Ovary (tissue), 9 donors: ENCODE results near the gene ZNF609. TPM values are rescaled to one million over a fixed set of nuclear protein-coding genes. Genes with fewer than 3 reads are reported as not detected.

Experiments
- DNase-seq, 5 donors: peaks; one replicate each; pipeline ENCODE4 v3.0.0-alpha.2; 2019 to 2020
- H3K27ac ChIP-seq, 2 donors: fragments of 200-600 bp; one replicate each; pipeline versions ENCODE4 v1.5.1 to v1.8.0; 2019 to 2022
- H3K27me3 ChIP-seq: fragments of 200-600 bp; one replicate; pipeline ENCODE4 v1.8.0; 2022
- H3K36me3 ChIP-seq: fragments of 200-600 bp; sonication (generic); one replicate; pipeline ENCODE4 v1.5.1; 2019
- H3K4me1 ChIP-seq: one replicate; pipeline ENCODE4 v1.8.1; 2013; ENCODE audit warnings: mild to moderate bottlenecking, moderate library complexity; ENCODE audit not compliant: insufficient read depth
- H3K4me3 ChIP-seq: fragments of 200-600 bp; sonication (generic); one replicate; pipeline ENCODE4 v1.5.1; 2017
- H3K9me3 ChIP-seq, 2 donors: fragments of 200-600 bp in 1 of 2; sonication (generic) in 1 of 2; one replicate each; pipeline versions ENCODE4 v1.5.1 to v1.8.1; 2013 to 2019; ENCODE audit warnings: mild to moderate bottlenecking in 1 of 2, moderate library complexity in 1 of 2
- CTCF ChIP-seq, 3 donors: fragments of 450-650 bp in 2 of 3; fragments of 200-600 bp in 1 of 3; IDR thresholded peaks; one replicate each; pipeline versions ENCODE4 v1.5.1 to v1.8.0; 2016 to 2022; ENCODE audit warnings: antibody characterized with exemption in 3 of 3, mild to moderate bottlenecking in 1 of 3
- EP300 ChIP-seq: sonication (generic); formaldehyde crosslinking; IDR thresholded peaks from one replicate; pipeline ENCODE4 v1.6.1; 2017; ENCODE audit warnings: antibody characterized with exemption
- POLR2A ChIP-seq: fragments of 450-650 bp; IDR thresholded peaks from one replicate; pipeline ENCODE4 v1.6.1; 2017; ENCODE audit warnings: antibody characterized with exemption, mild to moderate bottlenecking, moderate library complexity
- WGBS, 3 donors: extraction: QIAGEN DNeasy Blood & Tissue Kit in 1 of 3; methylation state at CpG; one replicate each; pipeline versions ENCODE4 v1.1.5 to v1.1.7; 2013 to 2017; 5-methylcytosine and 5-hydroxymethylcytosine counted together
- intact Hi-C, 4 donors: fragments of 100-400 bp; cut with DNase I; formaldehyde crosslinking; loops; one replicate each; pipeline versions ENCODE4 v1.11.0 to v1.15.1; 2022 to 2023
- polyA plus RNA-seq, 2 donors: library from polyadenylated mRNA; stranded (reverse); fragments of 200-250 nt in 1 of 2; fragments of 350-450 nt in 1 of 2; fragmentation: Illumina TruSeq in 1 of 2; extraction: RNeasy Lipid Tissue Mini Kit (QIAGEN cat#74804) in 1 of 2; gene quantifications; one replicate each; pipeline ENCODE4 v1.2.3, GENCODE V29; 2013 to 2014
- total RNA-seq, 7 donors: library from RNA; depleted of rRNA in 2 of 7; stranded (reverse); fragments of >200 nt in 2 of 7; fragmentation: NEBNext Ultra II Directional in 3 of 7; extraction: Animal tissue kit (Norgen Biotek cat#: 25700) in 3 of 7; gene quantifications; one replicate each; pipeline versions ENCODE4 v1.1.0 to v1.2.4, GENCODE V29; 2016 to 2023
- donor health status: DM: no; HTN: no; CAD: no; lungs with moderate emphysema.
- donor health status: DM: no; HTN: no; CAD: no.
- donor health status: Bipolar disorder and iron deficiency.
- donor health status: DM: yes; HTN: yes; CAD: no.
- donor health status: DM: no; HTN: no; CAD: no.
- donor health status: DM: yes; HTN: yes; CAD: no.

ZNF609 gene
- total and polyA plus RNA-seq, 9 donors = 18.4 to 63.6 (median 40.7) TPM

GRCh38 chr15:64583519-64583918, 123.1 kb downstream of the ZNF609 start:
- H3K4me3 ChIP-seq = no peak overlapping the region
- peaks cover 9% of the 10 kb centered on the region for H3K4me1 ChIP-seq
- H3K27ac ChIP-seq = no peak overlapping the region
- no peaks in the 10 kb centered on the region for H3K27me3 ChIP-seq
- no peaks in the 10 kb centered on the region for H3K9me3 ChIP-seq
- DNase-seq = no peak
- no peaks in the 10 kb centered on the region for H3K36me3 ChIP-seq
- TF ChIP-seq CTCF (IDR thresholded peaks at IDR 0.05) (no peak), EP300 (no peak), POLR2A (no peak)
- 90 to 93% (median 90%) methylated on average over 4 of the region's 4 CpGs for WGBS, 3 donors
- intact Hi-C loops = no loop called here

GRCh38 chr15:64583983-64584382, 123.6 kb downstream of the ZNF609 start:
- Histone ChIP-seq H3K27me3 (no peaks in the 10 kb centered on the region), H3K36me3 (no peaks in the 10 kb centered on the region), H3K4me1 (peaks cover 10% of the 10 kb centered on the region), H3K4me3 (no peak overlapping the region), H3K9me3 (no peaks in the 10 kb centered on the region), H3K27ac (no peak overlapping the region)
- TF ChIP-seq POLR2A = no peak
- TF ChIP-seq CTCF (IDR thresholded peaks at IDR 0.05) = no peak
- intact Hi-C loops = no loop called here
- 96 to 99% (median 96%) methylated on average over 3 of the region's 3 CpGs for WGBS, 3 donors
- no peak for DNase-seq

GRCh38 chr15:64586259-64586870, 126.0 kb downstream of the ZNF609 start:
- H3K4me3 ChIP-seq = no peak overlapping the region
- intact Hi-C loops = no loop called here
- H3K27me3 ChIP-seq = no peaks in the 10 kb centered on the region
- WGBS, 3 donors = 83 to 89% (median 88%) methylated on average over 12 of the region's 12 CpGs
- peaks cover 13% of the 10 kb centered on the region for H3K4me1 ChIP-seq
- H3K27ac ChIP-seq = no peak overlapping the region
- H3K36me3 ChIP-seq = no peaks in the 10 kb centered on the region
- TF ChIP-seq CTCF (IDR thresholded peaks at IDR 0.05) = no peak
- no peak for TF ChIP-seq EP300
- no peak for TF ChIP-seq POLR2A
- H3K9me3 ChIP-seq = no peaks in the 10 kb centered on the region
- no peak for DNase-seq

GRCh38 chr15:64586984-64587383, 126.6 kb downstream of the ZNF609 start:
- no peak overlapping the region for H3K27ac ChIP-seq
- intact Hi-C loops = no loop called here

More at GRCh38 chr15:64586984-64587383, 126.6 kb downstream of the ZNF609 start:
- Histone ChIP-seq H3K27me3 (no peaks in the 10 kb centered on the region), H3K4me1 (peaks cover 13% of the 10 kb centered on the region), H3K36me3 (no peaks in the 10 kb centered on the region), H3K4me3 (no peak overlapping the region), H3K9me3 (no peaks in the 10 kb centered on the region)
- 86 to 89% (median 88%) methylated on average over 4 of the region's 4 CpGs for WGBS, 3 donors
- TF ChIP-seq CTCF (IDR thresholded peaks at IDR 0.05) = no peak
- TF ChIP-seq POLR2A = no peak
- no peak for TF ChIP-seq EP300
- DNase-seq = no peak
